ENCODE data around the gene AGAP1. TPM values are rescaled to one million over a fixed set of nuclear protein-coding genes. Genes with fewer than 3 reads are reported as not detected.

AGAP1 gene
- total and polyA plus RNA-seq, 7 donors: 4.2 to 21.6 (median 16.6) TPM

DNA sequence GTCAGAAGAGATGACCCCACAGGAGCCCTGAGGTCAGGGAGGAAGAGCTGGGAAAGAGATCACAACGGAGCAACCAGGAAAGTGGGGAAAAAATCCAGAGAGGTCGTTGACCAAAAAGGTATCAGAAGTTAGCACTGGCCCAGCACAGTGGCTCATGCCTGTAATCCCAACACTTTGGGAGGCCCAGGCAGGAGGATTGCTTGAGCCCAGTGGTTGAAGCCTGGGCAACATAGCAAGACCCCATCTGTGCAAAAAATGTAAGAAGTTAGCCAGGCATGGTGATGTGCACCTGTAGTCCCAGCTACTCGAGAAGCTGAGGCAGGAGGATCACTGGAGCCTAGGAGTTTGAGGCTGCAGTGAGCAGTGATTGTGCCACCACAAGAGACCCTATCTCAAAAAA lies 552.9 kb downstream of the AGAP1 start:
- no peak overlapping the region for H3K4me3 ChIP-seq
- H3K4me1 ChIP-seq: no peaks in the 10 kb centered on the region
- 83 to 89% (median 88%) methylated on average over 3 of the region's 3 CpGs for WGBS, 3 donors
- no peaks in the 10 kb centered on the region for H3K27me3 ChIP-seq (ENCODE audit: insufficient read depth in 3 of 3, low read length in 2 of 3)
- peaks cover 0 to 16% of the 10 kb centered on the region in 2 donors for H3K36me3 ChIP-seq (ENCODE audit: insufficient read depth in 1 of 2, low read depth in 1 of 2)
- TF ChIP-seq, protein P1, sequence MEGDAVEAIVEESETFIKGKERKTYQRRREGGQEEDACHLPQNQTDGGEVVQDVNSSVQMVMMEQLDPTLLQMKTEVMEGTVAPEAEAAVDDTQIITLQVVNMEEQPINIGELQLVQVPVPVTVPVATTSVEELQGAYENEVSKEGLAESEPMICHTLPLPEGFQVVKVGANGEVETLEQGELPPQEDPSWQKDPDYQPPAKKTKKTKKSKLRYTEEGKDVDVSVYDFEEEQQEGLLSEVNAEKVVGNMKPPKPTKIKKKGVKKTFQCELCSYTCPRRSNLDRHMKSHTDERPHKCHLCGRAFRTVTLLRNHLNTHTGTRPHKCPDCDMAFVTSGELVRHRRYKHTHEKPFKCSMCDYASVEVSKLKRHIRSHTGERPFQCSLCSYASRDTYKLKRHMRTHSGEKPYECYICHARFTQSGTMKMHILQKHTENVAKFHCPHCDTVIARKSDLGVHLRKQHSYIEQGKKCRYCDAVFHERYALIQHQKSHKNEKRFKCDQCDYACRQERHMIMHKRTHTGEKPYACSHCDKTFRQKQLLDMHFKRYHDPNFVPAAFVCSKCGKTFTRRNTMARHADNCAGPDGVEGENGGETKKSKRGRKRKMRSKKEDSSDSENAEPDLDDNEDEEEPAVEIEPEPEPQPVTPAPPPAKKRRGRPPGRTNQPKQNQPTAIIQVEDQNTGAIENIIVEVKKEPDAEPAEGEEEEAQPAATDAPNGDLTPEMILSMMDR (IDR thresholded peaks at IDR 0.05): no peak
- ATAC-seq (no peak), DNase-seq (no peak)
- intact Hi-C loops (cut with DNase I): no loop called here
- no peak overlapping the region for H3K27ac ChIP-seq
- H3K9me3 ChIP-seq: no peaks in the 10 kb centered on the region

DNA sequence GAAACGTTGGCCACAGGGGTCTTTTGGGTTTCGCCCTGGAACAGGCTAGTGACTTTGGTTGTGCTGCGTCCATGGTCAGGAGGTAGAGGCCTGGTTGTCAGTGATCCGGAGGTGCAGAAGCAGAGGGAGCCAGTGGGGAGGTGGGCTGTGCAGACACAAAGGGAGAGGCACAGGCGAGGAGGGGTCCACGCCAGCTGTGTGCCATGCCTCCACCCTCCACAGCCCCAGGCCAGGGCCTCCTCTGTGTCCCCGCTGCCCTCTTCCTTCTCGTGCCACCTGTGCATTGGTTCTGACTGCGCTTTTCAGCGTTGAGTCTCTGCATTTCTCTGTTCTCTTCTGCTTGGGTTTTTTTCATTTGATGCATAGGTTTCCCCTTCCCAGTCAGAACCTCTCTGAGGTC lies 553.3 kb downstream of the AGAP1 start:
- Histone ChIP-seq H3K9me3 (no peaks in the 10 kb centered on the region), H3K36me3 (ENCODE audit: insufficient read depth in 1 of 2, low read depth in 1 of 2) (peaks cover 0 to 16% of the 10 kb centered on the region in 2 donors), H3K27me3 (ENCODE audit: insufficient read depth in 3 of 3, low read length in 2 of 3) (no peaks in the 10 kb centered on the region), H3K4me3 (no peak overlapping the region), H3K4me1 (no peaks in the 10 kb centered on the region), H3K27ac (no peak overlapping the region)
- no peak for ATAC-seq
- intact Hi-C loops (cut with DNase I): no loop called here
- 88 to 93% (median 92%) methylated on average over 8 to 10 of the region's 10 CpGs for WGBS, 3 donors
- TF ChIP-seq, protein P1 (IDR thresholded peaks at IDR 0.05): no peak
- no peak for DNase-seq

DNA sequence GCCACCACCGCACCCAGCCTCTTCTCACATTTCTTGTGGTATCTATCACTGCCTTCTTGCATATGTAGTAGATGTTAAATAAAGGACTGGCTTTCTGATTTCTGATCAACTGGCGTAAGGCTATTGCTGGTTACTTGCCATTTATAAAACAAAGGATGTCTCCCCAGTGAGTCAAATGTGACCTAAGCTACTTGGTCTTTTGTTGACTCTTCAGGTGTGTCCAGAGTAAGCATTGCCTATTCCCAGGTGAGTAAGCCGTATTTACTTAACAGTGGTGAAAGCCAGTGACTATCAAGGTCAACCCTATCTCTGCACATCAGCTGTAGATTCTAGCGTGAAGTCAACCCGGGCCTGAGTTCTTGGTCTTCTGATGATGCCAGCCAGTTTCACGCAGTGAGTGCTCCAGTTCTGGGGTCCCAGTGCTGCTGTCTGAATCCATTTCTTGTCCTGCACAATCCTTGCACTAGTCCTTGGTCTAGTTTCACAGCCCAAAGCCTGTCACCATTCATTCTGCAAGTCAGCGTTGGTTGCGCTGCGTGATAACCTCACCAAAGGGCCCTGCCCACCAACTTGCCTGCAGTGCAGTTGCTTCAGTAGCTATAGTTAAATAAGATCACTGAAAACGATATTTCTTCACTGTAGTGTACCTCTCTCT lies 554.2 kb downstream of the AGAP1 start:
- no peaks in the 10 kb centered on the region for H3K4me1 ChIP-seq
- H3K27ac ChIP-seq: no peak overlapping the region
- no peak overlapping the region for H3K4me3 ChIP-seq
- TF ChIP-seq, protein P1 (IDR thresholded peaks at IDR 0.05): no peak
- peaks cover 0 to 16% of the 10 kb centered on the region in 2 donors for H3K36me3 ChIP-seq (ENCODE audit: insufficient read depth in 1 of 2, low read depth in 1 of 2)
- no peaks in the 10 kb centered on the region for H3K9me3 ChIP-seq
- 93 to 96% (median 95%) methylated on average over 10 of the region's 10 CpGs for WGBS, 3 donors
- DNase-seq (no peak), ATAC-seq (no peak)
- intact Hi-C loops (cut with DNase I): no loop called here
- no peaks in the 10 kb centered on the region for H3K27me3 ChIP-seq (ENCODE audit: insufficient read depth in 3 of 3, low read length in 2 of 3)

DNA sequence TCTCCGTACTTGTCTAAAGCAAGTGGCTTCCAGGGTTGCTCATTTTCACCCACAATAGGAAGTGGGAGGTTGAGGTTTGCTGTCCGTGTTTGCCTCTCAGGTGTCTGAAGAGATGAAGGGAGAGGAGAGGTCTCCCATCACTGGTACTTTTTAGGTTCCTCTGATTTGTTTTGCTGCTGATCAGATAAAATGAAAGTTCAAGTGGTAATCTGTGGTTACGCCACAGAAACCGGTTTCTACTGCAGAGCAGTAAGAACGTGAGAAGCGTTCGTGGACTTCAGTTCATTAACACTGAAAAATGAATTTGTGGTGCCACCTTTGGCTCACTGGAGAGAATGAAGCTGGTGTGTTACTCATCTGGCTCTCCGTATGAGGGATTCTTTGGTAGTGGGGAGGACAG lies 556.1 kb downstream of the AGAP1 start:
- no peak overlapping the region for H3K27ac ChIP-seq
- 89 to 92% (median 91%) methylated on average over 8 of the region's 8 CpGs for WGBS, 3 donors
- no peak for DNase-seq
- H3K4me3 ChIP-seq: no peak overlapping the region
- H3K36me3 ChIP-seq (ENCODE audit: insufficient read depth in 1 of 2, low read depth in 1 of 2): peaks cover 0 to 11% of the 10 kb centered on the region in 2 donors
- H3K9me3 ChIP-seq: no peaks in the 10 kb centered on the region
- TF ChIP-seq, protein P1 (IDR thresholded peaks at IDR 0.05): no peak
- no peaks in the 10 kb centered on the region for H3K27me3 ChIP-seq (ENCODE audit: insufficient read depth in 3 of 3, low read length in 2 of 3)
- H3K4me1 ChIP-seq: no peaks in the 10 kb centered on the region
- no peak for ATAC-seq
- intact Hi-C loops (cut with DNase I): no loop called here

DNA sequence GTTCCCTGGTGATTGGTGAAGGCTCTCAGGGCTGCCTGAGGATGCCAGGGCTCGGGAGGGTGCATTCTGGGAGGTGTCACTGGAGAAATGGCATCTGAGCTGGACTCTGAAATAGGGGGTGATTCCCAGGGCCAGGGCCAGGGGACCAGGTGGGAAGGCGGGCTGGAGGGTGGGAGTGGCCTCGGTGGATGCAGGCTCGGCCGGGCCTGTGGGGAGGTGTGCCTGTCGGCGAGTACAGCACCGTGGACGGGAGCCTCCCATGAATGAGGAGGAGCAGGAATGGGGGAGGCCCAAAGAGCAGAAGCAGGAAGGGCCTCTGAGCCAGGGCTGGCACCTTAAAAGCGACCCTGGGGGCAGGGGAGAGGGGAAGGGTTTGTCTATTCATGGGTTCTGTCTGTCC lies 557.5 kb downstream of the AGAP1 start:
- H3K27ac ChIP-seq: no peak overlapping the region
- TF ChIP-seq, protein P1 (IDR thresholded peaks at IDR 0.05): no peak
- intact Hi-C loops (cut with DNase I): no loop called here
- no peaks in the 10 kb centered on the region for H3K27me3 ChIP-seq (ENCODE audit: insufficient read depth in 3 of 3, low read length in 2 of 3)
- H3K4me3 ChIP-seq: no peak overlapping the region
- H3K4me1 ChIP-seq: no peaks in the 10 kb centered on the region
- H3K9me3 ChIP-seq: no peaks in the 10 kb centered on the region
- no peak for DNase-seq
- WGBS, 3 donors: 63 to 73% (median 71%) methylated on average over 10 of the region's 10 CpGs
- peaks cover 0 to 11% of the 10 kb centered on the region in 2 donors for H3K36me3 ChIP-seq (ENCODE audit: insufficient read depth in 1 of 2, low read depth in 1 of 2)
- no peak for ATAC-seq
